ENCODE data around the gene ZNF888.
"Not testable (repeated sequence)": the region's sequence is repeated elsewhere in the genome, so short reads cannot be mapped to it uniquely, and the experiment has no call there.

The ZNF888 gene

GRCh38 chr19:52868031-52868430 is 55.2 kb downstream of the ZNF888 start:
- not testable (repeated sequence) for DNase-seq

DNA sequence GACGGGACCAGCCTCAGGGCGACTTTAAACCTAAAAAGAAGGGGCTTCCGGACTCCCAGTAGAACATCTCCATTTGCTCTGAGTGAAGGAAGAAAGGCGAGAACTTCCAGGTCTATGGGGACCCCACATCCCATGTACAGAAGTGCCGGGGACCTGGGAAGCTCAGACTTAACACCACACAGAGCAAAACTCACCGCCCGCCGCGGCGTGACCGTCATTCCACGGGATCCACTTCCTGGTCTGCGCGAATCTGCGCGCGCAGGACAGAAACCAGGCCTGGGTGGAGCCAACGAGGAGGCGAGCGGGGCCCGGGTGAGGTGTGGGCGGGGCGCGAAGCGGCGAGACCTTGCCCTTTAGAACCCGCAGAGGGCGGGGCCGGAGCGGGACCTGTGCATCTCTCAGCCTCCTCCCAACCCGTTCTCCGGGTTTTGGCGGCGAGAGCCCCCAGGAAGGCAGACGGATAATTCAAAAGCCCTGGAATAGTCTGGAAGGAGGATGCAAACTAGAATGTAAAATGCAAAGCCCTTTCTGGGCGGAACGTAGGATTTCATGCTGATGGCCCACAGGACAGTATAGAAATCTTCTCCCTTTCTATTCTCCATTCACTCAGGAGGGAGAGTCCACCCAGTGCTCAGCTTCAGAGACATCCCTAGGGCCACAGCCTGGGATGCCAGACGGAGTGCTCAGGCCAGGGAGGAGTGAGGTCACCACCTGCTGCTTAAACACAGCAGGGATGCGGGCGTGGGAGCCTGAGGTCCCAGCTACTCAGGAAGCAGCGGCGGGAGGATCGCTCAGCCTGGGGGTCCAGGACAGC is 65.6 kb downstream of the ZNF888 start, which contains the start of gene ZNF468:
Gene ZNF468 (minus strand): TSS at position 242 of the 814 bp plus-strand sequence. CDS start 3,347 bp downstream, outside the sequence.
- peak in 1 of 2 experiments; percentile 64 for DNase-seq

DNA sequence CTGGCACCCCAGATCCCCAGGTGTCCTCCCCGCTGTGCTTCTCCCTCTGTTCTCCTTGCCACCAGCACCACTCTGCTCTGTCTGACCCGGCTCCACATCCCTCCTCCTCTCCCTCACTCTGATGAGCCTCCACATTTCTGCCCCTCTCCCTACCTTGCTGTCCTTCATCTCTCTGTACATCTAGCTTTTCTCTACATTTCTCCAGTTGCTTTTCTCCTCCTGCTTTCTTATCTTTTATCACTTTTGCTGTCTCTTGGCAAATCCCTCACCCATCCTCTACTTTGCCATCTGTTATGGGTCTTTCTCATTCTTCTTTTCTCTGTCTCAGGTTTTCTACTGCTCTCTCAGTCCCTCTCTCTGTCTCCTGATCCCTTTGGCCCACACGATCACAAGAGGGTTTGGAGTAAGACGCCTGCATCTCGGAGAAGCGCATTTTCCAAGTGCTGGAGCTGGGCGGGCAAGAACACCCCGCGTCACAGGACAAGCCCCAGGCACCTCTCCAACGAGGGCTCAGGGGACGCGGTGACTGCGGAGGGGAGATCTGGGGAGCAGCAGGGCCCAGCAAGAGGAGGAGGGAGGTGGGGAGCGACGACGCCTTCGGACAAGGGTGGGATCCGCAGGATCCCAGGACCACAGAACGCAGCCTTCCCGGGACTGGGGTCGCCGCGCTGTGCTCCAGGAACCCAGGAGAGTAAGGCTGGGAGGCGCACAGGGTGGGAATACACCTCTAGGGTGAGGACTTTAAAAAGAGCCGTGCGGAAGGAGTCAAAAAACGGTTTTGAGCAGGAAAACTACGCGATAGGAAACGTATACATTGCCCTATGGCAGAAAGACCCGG is 66.5 kb downstream of the ZNF888 start:
- not testable (repeated sequence) for DNase-seq
